Activated CD4-positive, CD25-positive, alpha-beta regulatory T cell treated with anti-CD3 and anti-CD28 coated beads, Interleukin-2, amount 50 U/mL, for 24 hours (primary cell): ENCODE data around the gene SUGP2.

Source experiments
- ATAC-seq, 2 donors: fragments of 150-1000 bp; cut with Tn5 transposase; one replicate each; pipeline ENCODE4 v1.10.0; 2021; ENCODE audit warnings: mild to moderate bottlenecking in 1 of 2, moderate library complexity in 1 of 2

The SUGP2 gene

GRCh38 chr19:19033426-19034203, at the start of gene SUGP2, which contains the start of gene ARMC6:
TSS of gene SUGP2 (minus strand) at chr19:19033517. CDS start at chr19:19031071, 2,446 bp downstream.
TSS of gene ARMC6 (plus strand) at chr19:19033603. CDS start at chr19:19034210, 607 bp downstream.
- ATAC-seq: peak; percentile 81 to 87

GRCh38 chr19:19081642-19082151, 48.4 kb upstream of the SUGP2 start:
- ATAC-seq: no peak

- ATAC-seq: no peak
Observed at GRCh38 chr19:19079571-19079970, 46.3 kb upstream of the SUGP2 start.

- ATAC-seq: no peak
Observed at GRCh38 chr19:19078801-19079200, 45.5 kb upstream of the SUGP2 start.

DNA sequence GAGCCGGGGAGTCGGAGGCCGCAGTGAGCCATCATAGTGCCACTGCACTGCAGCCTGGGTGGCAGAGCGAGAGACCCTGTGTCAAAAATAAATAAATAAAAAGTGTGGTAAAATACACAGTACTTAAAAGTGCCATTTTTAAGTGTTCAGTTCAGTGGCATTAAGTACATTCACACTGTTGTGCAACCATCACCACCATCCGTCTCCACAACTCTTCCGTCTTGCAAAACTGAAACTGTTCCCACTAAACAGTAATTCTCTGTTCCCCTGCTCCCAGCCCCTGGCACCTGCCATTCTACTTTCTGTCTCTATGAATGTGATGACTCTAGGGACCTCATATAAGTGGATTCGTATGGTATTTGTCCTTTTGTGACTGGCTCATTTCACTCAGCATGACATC, 43.8 kb upstream of the SUGP2 start:
- no peak for ATAC-seq

DNA sequence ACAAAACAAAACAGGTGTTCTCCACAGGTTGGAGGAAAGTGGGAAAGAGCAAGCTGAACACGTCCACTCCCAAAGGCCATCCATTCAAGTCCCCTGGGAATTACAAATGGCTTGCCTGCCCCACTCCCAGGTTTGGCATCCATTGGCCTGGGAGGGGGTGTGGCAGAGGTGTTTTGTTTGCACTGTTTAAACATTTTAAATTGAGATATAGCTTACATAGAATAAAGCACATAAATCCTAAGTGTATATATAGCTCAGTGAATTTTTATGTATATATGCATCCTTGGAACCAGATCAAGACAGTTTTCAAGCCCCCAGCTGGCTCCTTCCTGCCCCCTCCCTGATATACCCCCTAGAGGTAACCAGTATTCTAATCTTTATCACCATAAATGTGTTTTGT, 43.2 kb upstream of the SUGP2 start:
- ATAC-seq: no peak

- ATAC-seq: no peak
Observed at GRCh38 chr19:19075126-19075525, 41.8 kb upstream of the SUGP2 start.

DNA sequence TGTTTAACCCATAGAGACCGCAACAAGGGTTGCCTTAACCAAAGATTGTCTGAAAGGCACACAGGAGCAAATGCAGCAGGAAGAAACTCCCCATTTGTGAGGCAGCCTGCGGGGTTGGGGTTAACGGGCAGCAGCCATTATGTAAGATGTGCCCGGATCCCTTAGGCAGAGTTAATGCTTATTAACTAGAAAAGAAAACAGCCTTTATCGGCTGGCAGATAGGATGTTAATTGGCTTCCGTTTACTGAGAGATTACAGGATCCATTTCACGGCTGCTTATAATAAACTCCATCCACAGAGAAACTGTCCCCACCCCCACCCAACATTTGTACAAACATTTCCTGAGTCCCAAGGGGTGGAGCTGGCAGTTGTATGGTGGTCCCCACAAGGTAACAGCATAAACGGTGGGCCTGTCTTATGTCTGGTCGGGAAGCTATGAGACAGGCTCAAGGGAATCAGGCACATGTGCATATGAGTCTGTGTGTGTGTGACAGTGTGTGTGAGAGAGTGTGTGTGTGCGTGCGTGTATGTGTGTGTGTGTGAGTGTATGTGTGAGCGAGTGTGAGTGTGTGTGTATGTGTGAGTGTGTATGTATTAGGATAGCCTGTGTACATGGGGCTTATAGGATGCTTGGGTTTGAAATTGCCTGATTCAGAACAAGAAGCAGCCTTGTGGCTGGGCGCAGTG, 41.0 kb upstream of the SUGP2 start:
- no peak for ATAC-seq

GRCh38 chr19:19071897-19072296, 38.6 kb upstream of the SUGP2 start:
- no peak for ATAC-seq

GRCh38 chr19:19068659-19069654, 35.6 kb upstream of the SUGP2 start:
- ATAC-seq: no peak

DNA sequence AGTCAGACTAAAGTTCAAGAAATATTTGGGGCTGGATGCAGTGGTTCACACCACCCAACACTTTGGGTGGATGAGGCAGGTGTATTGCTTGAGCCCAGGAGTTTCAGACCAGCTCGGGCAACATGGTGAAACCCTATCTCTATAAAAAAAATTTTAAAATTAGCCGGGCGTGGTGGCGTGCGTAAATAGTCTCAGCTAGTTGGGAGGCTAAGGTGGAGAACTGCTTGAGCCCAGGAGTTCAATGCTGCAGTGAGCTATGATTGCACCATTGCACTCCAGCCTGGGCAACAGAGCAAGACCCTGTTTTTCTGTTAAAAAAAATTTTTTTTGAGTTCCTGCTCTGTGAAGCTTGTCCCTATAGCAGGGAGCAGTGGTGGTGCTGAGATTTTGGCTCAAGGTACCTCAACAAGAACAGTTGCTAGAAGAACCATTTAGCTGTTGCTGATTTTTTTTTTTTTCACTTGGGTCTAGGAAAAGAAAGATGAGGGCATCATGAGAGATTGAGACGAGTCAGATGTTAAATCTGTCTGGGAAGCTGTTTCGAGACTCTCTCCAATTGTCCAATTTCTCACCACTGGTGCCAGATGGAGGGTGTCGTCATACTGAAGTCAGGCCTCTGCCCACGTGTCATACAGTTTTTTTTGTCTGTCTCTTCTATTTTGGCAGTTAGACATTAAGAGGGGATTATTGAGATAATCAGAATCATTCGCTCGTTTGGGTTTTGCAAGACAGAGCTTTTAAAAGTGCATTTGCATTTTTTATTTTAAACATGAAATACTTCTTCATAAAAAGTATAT, 34.2 kb upstream of the SUGP2 start:
- no peak for ATAC-seq

- ATAC-seq: no peak
Observed at GRCh38 chr19:19064811-19065745, 31.8 kb upstream of the SUGP2 start.

GRCh38 chr19:19064098-19064722, 30.9 kb upstream of the SUGP2 start:
- ATAC-seq: peak; percentile 6 to 14

GRCh38 chr19:19063183-19064097, 30.1 kb upstream of the SUGP2 start, which contains the start of gene SLC25A42:
TSS of gene SLC25A42 (plus strand) at chr19:19063994. CDS start at chr19:19096125, 32,131 bp downstream.
- ATAC-seq: peak; percentile 96 to 97

DNA sequence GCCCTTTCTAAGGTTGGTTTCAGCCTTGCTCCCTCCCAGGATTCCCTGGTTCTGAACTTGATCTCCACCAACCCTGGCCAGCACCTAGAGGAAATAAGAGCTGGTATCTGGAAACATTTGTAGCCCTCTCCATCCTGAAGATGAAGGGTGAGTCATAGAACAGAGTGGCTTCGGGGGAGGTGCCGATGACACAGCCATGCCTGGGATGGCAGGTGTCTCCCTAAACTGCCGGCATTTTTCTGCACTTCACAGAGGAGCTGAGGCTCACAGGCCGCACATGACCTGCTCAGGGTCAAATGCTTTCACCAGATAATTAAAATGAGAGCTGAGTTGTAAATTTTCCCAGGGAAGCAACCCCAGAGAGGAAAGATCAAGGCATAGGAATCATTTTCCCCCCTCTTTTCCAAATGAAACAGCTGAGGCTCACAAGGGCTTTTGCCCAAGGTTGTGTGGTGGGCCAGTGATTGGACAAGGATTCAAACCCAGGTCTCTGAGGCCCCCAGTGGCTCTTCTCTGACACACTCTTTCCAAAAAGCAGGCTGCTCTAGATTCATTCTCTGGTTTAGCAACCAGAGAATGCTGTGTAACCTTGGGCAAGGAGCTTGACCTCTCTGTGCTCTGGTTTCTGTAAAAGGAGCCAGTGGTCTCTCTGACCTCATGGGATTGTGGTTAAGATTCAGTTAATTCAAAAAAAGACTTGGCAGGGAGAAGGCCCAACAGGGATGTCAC, 29.3 kb upstream of the SUGP2 start:
- no peak for ATAC-seq

DNA sequence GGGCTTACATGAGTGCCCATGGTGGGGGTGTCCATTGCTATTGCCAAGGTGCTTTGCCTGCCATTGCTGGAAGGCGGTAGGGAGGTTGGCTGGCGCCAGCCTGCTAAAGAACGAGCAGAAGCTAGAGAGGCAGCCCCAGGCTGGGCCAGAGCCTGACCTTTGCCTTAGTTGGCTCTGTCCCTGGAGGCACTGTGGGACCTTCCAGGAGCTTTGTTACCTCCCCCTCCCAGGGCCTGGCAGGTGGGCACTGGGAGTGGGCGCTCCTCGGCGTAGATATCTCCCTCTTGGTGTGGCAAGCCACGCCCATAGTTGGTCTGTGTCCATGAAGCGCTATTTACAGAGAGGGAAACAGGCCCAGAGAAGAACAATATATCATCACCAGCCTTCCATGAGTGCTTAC, 28.2 kb upstream of the SUGP2 start:
- no peak for ATAC-seq

DNA sequence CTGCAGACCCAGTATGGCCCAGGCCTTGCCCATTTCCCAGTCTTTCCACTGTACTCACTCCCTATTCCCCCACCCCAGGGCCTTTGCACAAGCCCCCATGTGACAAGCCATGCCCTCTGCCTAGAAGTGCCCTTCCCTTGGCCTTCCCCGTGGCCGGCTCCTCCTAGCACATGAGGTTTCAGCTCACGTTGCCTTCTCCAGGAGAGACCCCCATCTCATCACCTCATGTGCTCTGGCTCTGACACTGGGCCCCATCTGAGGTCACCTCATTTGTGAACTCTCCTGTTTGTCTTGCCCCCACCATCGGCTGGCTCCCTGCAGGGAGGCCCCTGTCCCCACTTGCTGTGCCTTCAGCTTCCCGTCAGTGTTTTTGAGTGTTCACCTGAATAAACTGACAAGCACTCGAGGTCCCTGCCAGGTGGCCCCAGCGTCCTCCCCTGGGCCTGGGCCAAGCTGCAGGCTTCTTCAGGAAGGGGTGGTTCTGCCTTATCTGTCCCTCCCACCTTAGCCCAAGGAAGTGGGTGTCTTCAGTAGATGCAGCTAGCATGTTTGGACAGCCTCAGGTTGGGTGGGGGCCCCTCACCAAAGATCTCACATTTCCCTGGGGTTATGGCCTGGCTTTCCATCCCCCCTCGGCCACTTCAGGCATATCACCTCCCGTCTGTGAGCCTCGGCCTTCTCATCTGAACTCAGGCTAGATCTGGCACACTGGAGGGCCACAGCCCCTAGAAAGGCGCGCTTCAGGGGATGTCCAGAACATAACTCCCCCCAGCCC, 26.7 kb upstream of the SUGP2 start:
- no peak for ATAC-seq
